Sigmoid colon (tissue), 7 donors: Measurements from ENCODE around the gene TBCK. TPM values are rescaled to one million over a fixed set of nuclear protein-coding genes. Genes with fewer than 3 reads are reported as not detected.

ENCODE experiments used
- DNase-seq: peaks from one replicate; pipeline ENCODE4 v3.0.0-alpha.2; 2019
- H3K27ac ChIP-seq, 4 donors: fragments of 200-600 bp; sonication (generic); one replicate each; pipeline ENCODE4 v1.5.1; 2016 to 2019; ENCODE audit warnings: mild to moderate bottlenecking in 1 of 4
- H3K27me3 ChIP-seq, 3 donors: fragments of 200-600 bp; sonication (generic); one replicate each; pipeline ENCODE4 v1.5.1; 2019; ENCODE audit warnings: mild to moderate bottlenecking in 1 of 3
- H3K36me3 ChIP-seq, 4 donors: fragments of 200-600 bp; sonication (generic); one replicate each; pipeline ENCODE4 v1.5.1; 2016 to 2019
- H3K4me1 ChIP-seq, 4 donors: fragments of 200-600 bp; sonication (generic); one replicate each; pipeline ENCODE4 v1.5.1; 2017 to 2019
- H3K4me3 ChIP-seq, 4 donors: fragments of 200-600 bp; sonication (generic); one replicate each; pipeline ENCODE4 v1.5.1; 2017 to 2019; ENCODE audit warnings: mild to moderate bottlenecking in 2 of 4, moderate library complexity in 1 of 4
- H3K9me3 ChIP-seq, 4 donors: fragments of 200-600 bp in 3 of 4; sonication (generic) in 3 of 4; one replicate each; pipeline versions ENCODE4 v1.5.1 to v1.6.1; 2013 to 2019
- EP300 ChIP-seq, 4 donors: sonication (generic); formaldehyde crosslinking; IDR thresholded peaks; one replicate each; pipeline ENCODE4 v1.6.1; 2017; ENCODE audit warnings: antibody characterized with exemption in 4 of 4
- POLR2A ChIP-seq, 2 donors: fragments of 450-650 bp; IDR thresholded peaks; one replicate each; pipeline ENCODE4 v1.6.1; 2016; ENCODE audit warnings: antibody characterized with exemption in 2 of 2, mild to moderate bottlenecking in 2 of 2, moderate library complexity in 2 of 2
- POLR2AphosphoS5 ChIP-seq, 4 donors: sonication (generic); formaldehyde crosslinking; IDR thresholded peaks; one replicate each; pipeline ENCODE4 v1.6.1; 2017; ENCODE audit warnings: antibody characterized with exemption in 4 of 4
- WGBS, 2 donors: extraction: QIAGEN DNeasy Blood & Tissue Kit; methylation state at CpG; one replicate each; pipeline ENCODE4 v1.1.7; 2013; 5-methylcytosine and 5-hydroxymethylcytosine counted together
- intact Hi-C: fragments of 100-400 bp; cut with DNase I; formaldehyde crosslinking; loops from one replicate; pipeline ENCODE4 v1.15.1; 2023
- polyA plus RNA-seq, 3 donors: library from polyadenylated mRNA; stranded (reverse); fragments of 200-250 nt; gene quantifications; one replicate each; pipeline ENCODE4 v1.2.3, GENCODE V29; 2013
- total RNA-seq, 4 donors: library from RNA; depleted of rRNA; stranded (reverse); fragments of >200 nt; gene quantifications; one replicate each; pipeline ENCODE4 v1.1.0, GENCODE V29; 2016
- TF ChIP-seq, protein P1 (sequence below), 4 experiments: fragments of 450-650 bp in 3 of 4; fragments of 200-600 bp in 1 of 4; IDR thresholded peaks; one replicate each; pipeline ENCODE4 v1.5.1; 2016 to 2019; ENCODE audit warnings: antibody characterized with exemption in 4 of 4, mild to moderate bottlenecking in 3 of 4, moderate library complexity in 2 of 4
- donor health status: healthy with polysubstance abuse.
- donor health status: Bipolar disorder and iron deficiency.
- donor health status: healthy.

The TBCK gene
- total and polyA plus RNA-seq, 7 donors: 4.8 to 43.5 (median 26.3) TPM

DNA sequence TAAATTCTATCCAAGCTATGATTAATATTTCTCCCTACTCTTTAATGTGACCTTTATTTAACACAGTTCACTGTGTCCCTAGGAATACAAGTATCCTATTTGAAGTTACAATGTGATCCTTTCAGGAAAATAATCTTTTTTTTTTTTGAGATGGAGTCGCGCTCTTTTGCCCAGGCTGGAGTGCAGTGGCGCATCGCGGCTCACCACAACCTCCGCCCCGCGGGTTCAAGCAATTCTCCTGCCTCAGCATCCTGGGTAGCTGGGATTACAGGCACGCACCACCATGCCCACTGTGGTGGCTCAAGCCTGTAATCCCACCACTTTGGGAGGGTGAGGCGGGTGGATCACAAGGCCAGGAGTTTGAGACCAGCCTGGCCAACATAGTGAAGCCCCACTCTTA, 21.9 kb downstream of the TBCK start:
- 99% methylated on average over 10 of the region's 10 CpGs for WGBS, 2 donors
- peaks cover 0 to 52% (median 5%) of the 10 kb centered on the region in 4 donors for H3K36me3 ChIP-seq

DNA sequence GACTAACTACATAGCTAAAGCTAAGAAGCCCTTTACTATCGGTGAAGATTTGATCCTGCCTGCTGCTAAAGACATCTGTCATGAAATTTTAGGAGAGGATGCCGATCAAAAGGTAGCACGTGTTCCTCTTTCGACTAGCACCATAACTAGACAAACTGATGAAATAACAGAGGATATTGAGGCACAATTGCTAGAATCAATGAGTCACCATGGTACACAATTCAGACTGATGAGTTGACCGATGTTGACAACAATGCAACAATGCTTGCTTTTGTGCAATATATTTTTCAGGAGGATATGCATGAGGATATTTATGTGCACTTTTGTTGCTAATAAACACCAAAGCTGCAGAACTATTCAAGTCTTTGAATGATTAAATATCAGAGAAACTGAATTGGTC, 24.3 kb downstream of the TBCK start:
- TF ChIP-seq POLR2A (IDR thresholded peaks at IDR 0.05) (no peak), EP300 (IDR thresholded peaks at IDR 0.05) (no peak)
- no peaks in the 10 kb centered on the region for H3K27me3 ChIP-seq
- H3K4me1 ChIP-seq: no peaks in the 10 kb centered on the region
- intact Hi-C loops: no loop called here
- H3K4me3 ChIP-seq: no peak overlapping the region
- no peak for DNase-seq
- peaks cover 0 to 50% (median 5%) of the 10 kb centered on the region in 4 donors for H3K36me3 ChIP-seq
- H3K9me3 ChIP-seq: no peaks in the 10 kb centered on the region
- WGBS, 2 donors: 97 to 98% methylated on average over 5 of the region's 5 CpGs
- no peak overlapping the region for H3K27ac ChIP-seq

More for the DNA sequence above, 21.9 kb downstream of the TBCK start:
- Histone ChIP-seq H3K9me3 (no peaks in the 10 kb centered on the region), H3K4me1 (no peaks in the 10 kb centered on the region), H3K4me3 (no peak overlapping the region), H3K27ac (no peak overlapping the region), H3K27me3 (no peaks in the 10 kb centered on the region)
- intact Hi-C loops: no loop called here
- DNase-seq: no peak
- TF ChIP-seq, protein P1, sequence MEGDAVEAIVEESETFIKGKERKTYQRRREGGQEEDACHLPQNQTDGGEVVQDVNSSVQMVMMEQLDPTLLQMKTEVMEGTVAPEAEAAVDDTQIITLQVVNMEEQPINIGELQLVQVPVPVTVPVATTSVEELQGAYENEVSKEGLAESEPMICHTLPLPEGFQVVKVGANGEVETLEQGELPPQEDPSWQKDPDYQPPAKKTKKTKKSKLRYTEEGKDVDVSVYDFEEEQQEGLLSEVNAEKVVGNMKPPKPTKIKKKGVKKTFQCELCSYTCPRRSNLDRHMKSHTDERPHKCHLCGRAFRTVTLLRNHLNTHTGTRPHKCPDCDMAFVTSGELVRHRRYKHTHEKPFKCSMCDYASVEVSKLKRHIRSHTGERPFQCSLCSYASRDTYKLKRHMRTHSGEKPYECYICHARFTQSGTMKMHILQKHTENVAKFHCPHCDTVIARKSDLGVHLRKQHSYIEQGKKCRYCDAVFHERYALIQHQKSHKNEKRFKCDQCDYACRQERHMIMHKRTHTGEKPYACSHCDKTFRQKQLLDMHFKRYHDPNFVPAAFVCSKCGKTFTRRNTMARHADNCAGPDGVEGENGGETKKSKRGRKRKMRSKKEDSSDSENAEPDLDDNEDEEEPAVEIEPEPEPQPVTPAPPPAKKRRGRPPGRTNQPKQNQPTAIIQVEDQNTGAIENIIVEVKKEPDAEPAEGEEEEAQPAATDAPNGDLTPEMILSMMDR (IDR thresholded peaks at IDR 0.05): no peak
- TF ChIP-seq POLR2A (IDR thresholded peaks at IDR 0.05) (no peak), EP300 (IDR thresholded peaks at IDR 0.05) (no peak), POLR2AphosphoS5 (IDR thresholded peaks at IDR 0.05) (no peak)

DNA sequence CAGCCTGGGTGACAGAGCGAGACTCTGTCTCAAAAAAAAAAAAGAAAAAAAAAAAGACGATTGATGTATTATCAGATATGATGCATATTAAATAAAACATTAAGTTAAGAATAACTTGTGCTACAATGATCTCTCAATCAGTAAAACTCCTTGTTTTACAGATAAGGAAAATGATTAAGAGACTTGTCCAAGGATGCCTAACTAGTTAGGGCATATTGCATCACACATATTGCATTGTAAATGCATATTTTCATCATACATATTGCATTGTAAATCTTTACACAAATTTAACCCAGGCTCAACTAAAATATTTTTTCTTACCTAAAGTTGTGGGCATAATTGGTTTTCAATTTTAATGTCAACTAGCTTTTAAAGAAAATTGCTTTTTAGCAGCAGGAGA, 26.3 kb downstream of the TBCK start:
- DNase-seq: no peak
- Histone ChIP-seq H3K9me3 (no peaks in the 10 kb centered on the region), H3K4me3 (no peak overlapping the region), H3K4me1 (no peaks in the 10 kb centered on the region), H3K36me3 (peaks cover 0 to 46% (median 5%) of the 10 kb centered on the region in 4 donors), H3K27ac (no peak overlapping the region), H3K27me3 (no peaks in the 10 kb centered on the region)
- intact Hi-C loops: no loop called here
- WGBS, 2 donors: 87 to 94% methylated on average over 2 of the region's 2 CpGs
- TF ChIP-seq EP300 (IDR thresholded peaks at IDR 0.05) (no peak), POLR2A (IDR thresholded peaks at IDR 0.05) (no peak), POLR2AphosphoS5 (IDR thresholded peaks at IDR 0.05) (no peak)
- TF ChIP-seq, protein P1 (IDR thresholded peaks at IDR 0.05): no peak

DNA sequence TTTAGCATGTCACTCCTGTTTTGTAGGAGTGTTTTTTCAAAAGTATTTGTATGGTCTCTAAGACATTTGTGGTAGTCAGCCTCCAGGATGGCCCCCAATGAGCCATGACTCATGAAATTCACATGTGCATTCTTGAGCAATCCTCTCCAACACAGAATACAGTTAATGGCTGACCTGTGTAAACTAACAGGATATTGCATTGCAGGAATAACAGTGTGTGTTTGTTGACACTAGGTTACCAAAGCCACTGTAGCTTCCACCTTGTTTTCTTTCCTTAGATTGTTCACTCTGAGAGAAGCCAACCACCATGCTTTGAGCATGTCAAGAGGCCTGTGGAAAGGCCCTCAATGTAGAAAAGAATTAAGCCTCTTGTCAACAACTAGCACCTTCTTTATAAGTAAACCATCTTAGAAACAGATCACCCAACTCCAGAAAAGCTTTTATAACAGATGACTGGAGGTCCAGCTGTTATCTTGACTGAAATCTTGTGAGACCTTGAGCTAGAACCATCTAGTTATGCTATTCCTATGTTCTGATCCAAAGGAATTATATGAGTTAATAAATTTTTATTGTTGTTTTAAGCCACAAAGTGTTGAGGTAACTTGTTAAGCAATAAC, 28.5 kb downstream of the TBCK start:
- H3K4me3 ChIP-seq: no peak overlapping the region
- DNase-seq: no peak
- H3K36me3 ChIP-seq: peaks cover 0 to 27% (median 0%) of the 10 kb centered on the region in 4 donors
- intact Hi-C loops: no loop called here
- no peaks in the 10 kb centered on the region for H3K9me3 ChIP-seq
- H3K27ac ChIP-seq: no peak overlapping the region
- no peak for TF ChIP-seq POLR2A (IDR thresholded peaks at IDR 0.05)
- TF ChIP-seq, protein P1 (IDR thresholded peaks at IDR 0.05): no peak
- no peak for TF ChIP-seq EP300 (IDR thresholded peaks at IDR 0.05)
- no peak for TF ChIP-seq POLR2AphosphoS5 (IDR thresholded peaks at IDR 0.05)
- H3K4me1 ChIP-seq: peaks cover 0 to 6% (median 3%) of the 10 kb centered on the region in 4 donors
- no peaks in the 10 kb centered on the region for H3K27me3 ChIP-seq

DNA sequence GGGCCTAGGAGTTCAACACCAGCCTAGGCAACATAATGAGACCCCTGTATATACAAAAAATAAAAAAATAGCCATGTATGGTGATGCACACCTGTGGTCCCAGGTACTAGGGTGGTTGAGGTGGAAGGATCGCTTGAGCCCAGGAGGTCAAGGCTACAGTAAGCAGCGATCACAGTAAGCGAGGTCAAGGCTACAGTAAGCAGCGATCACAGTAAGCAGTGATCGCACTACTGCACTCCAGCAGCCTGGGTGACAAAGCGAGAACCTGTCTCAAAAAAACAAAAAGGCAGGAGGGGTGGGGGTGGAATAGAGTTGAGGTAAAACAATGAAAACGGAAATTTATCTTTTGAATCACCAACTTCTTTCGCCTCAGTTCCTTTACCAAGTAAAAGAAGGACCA, 29.4 kb downstream of the TBCK start:
- Histone ChIP-seq H3K9me3 (no peaks in the 10 kb centered on the region), H3K27ac (no peak overlapping the region), H3K27me3 (no peaks in the 10 kb centered on the region), H3K4me1 (peaks cover 0 to 6% (median 3%) of the 10 kb centered on the region in 4 donors), H3K4me3 (no peak overlapping the region), H3K36me3 (peaks cover 0 to 19% (median 0%) of the 10 kb centered on the region in 4 donors)
- WGBS, 2 donors: 95 to 96% methylated on average over 8 of the region's 8 CpGs
- no peak for TF ChIP-seq EP300 (IDR thresholded peaks at IDR 0.05)
- TF ChIP-seq POLR2A (IDR thresholded peaks at IDR 0.05): no peak
- no peak for TF ChIP-seq POLR2AphosphoS5 (IDR thresholded peaks at IDR 0.05)
- TF ChIP-seq, protein P1 (IDR thresholded peaks at IDR 0.05): no peak
- no peak for DNase-seq
- intact Hi-C loops: no loop called here
